PC-3 (cell line): ENCODE results near the gene INVS. TPM values are rescaled to one million over a fixed set of nuclear protein-coding genes. Genes with fewer than 3 reads are reported as not detected.

ENCODE experiments used
- ATAC-seq: fragments of 200-7000 bp; cut with Tn5 transposase; 2 replicates; pipeline ENCODE4 v1.9.1; 2020; ENCODE audit warnings: mild to moderate bottlenecking, moderate library complexity
- BruUV-seq: library from RNA; stranded (reverse); fragments of 400-500 nt; replicated peaks from 2 replicates; lab custom pipeline; 2021; lab: Mats Ljungman, UMichigan
- CTCF ChIA-PET: fragments of 300-600 bp; sonication (Branson Sonifier 250); formaldehyde crosslinking; loops from one replicate; lab custom pipeline; 2022; ENCODE audit warnings: antibody characterized with exemption; lab: Charles Lee
- POLR2A ChIA-PET: fragments of 300-600 bp; sonication (Branson Sonifier 250); formaldehyde crosslinking; loops from one replicate; lab custom pipeline; 2022; ENCODE audit warnings: antibody characterized with exemption; ENCODE audit not compliant: unreplicated experiment; lab: Charles Lee
- DNase-seq: peaks from one replicate; pipeline ENCODE4 v3.0.0-alpha.2; 2015
- H2AFZ ChIP-seq: fragments of 300-600 bp; sonication (generic); 2 replicates; pipeline ENCODE4 v1.6.0; 2016; ENCODE audit warnings: antibody characterized with exemption, low read length
- H3F3A ChIP-seq: fragments of 300-600 bp; sonication (generic); one replicate; pipeline ENCODE4 v1.6.0; 2017; ENCODE audit warnings: antibody characterized with exemption, low read length, control low read depth, mild to moderate bottlenecking; ENCODE audit not compliant: unreplicated experiment
- H3K27ac ChIP-seq: fragments of 300-600 bp; sonication (generic); 2 replicates; pipeline ENCODE4 v1.5.1; 2016; ENCODE audit warnings: mild to moderate bottlenecking, low read length
- H3K27me3 ChIP-seq: fragments of 300-600 bp; sonication (generic); 2 replicates; pipeline ENCODE4 v1.6.1; 2016; ENCODE audit warnings: low read length, mixed read lengths
- H3K36me3 ChIP-seq: fragments of 300-600 bp; sonication (generic); 2 replicates; pipeline ENCODE4 v1.6.1; 2016; ENCODE audit warnings: low read depth, mixed run types, low read length, mixed read lengths
- H3K4me1 ChIP-seq: fragments of 300-600 bp; sonication (generic); 2 replicates; pipeline ENCODE4 v1.5.1; 2016; ENCODE audit warnings: low read length; ENCODE audit not compliant: insufficient read depth
- H3K4me2 ChIP-seq: fragments of 300-600 bp; sonication (generic); 2 replicates; pipeline ENCODE4 v1.6.0; 2016; ENCODE audit warnings: low read length
- H3K4me3 ChIP-seq: fragments of 300-600 bp; sonication (generic); 2 replicates; pipeline ENCODE4 v1.5.1; 2016; ENCODE audit warnings: mild to moderate bottlenecking, low read length, mixed read lengths
- H3K79me2 ChIP-seq: fragments of 300-600 bp; sonication (generic); 2 replicates; pipeline ENCODE4 v1.6.1; 2017; ENCODE audit warnings: low read length, mixed read lengths
- H3K9ac ChIP-seq: fragments of 300-600 bp; sonication (generic); 2 replicates; pipeline ENCODE4 v1.6.0; 2016; ENCODE audit warnings: mild to moderate bottlenecking, low read length
- H3K9me2 ChIP-seq: fragments of 300-600 bp; sonication (generic); replicated peaks from 2 replicates; pipeline ENCODE4 v1.6.1; 2016; ENCODE audit warnings: mixed run types, low read length, mixed read lengths
- H3K9me3 ChIP-seq: fragments of 300-600 bp; sonication (generic); 2 replicates; pipeline ENCODE4 v1.6.1; 2016; ENCODE audit warnings: low read length, mixed read lengths
- H4K20me1 ChIP-seq: fragments of 300-600 bp; sonication (generic); 2 replicates; pipeline ENCODE4 v1.6.1; 2016; ENCODE audit warnings: low read length, mixed read lengths
- EZH2 ChIP-seq: fragments of 300-600 bp; sonication (generic); IDR thresholded peaks from one replicate; pipeline ENCODE4 v1.6.1; 2017; ENCODE audit warnings: antibody characterized with exemption, mild to moderate bottlenecking, low read length; ENCODE audit not compliant: unreplicated experiment
- EZH2phosphoT487 ChIP-seq: fragments of 300-600 bp; sonication (generic); IDR thresholded peaks from 2 replicates; pipeline ENCODE4 v1.6.1; 2018; ENCODE audit warnings: mild to moderate bottlenecking, antibody characterized with exemption, low read length, borderline replicate concordance
- intact Hi-C: fragments of 100-400 bp; cut with micrococcal nuclease; formaldehyde crosslinking; loops from 2 replicates; pipeline ENCODE4 v1.9.0; 2023
- total RNA-seq: library from RNA; depleted of rRNA; stranded (reverse); fragments of >200 nt; gene quantifications from 2 replicates; pipeline ENCODE4 v1.2.3, GENCODE V29; 2014
- TF ChIP-seq, protein P1 (sequence below): fragments of 300-600 bp; sonication (generic); conservative IDR thresholded peaks from 2 replicates; pipeline ENCODE4 v1.5.1; 2017; ENCODE audit warnings: antibody characterized with exemption, low read depth, mild to moderate bottlenecking, low read length

Gene INVS
- total RNA-seq, 1 experiment from 2014 or later = 8.9 TPM

DNA sequence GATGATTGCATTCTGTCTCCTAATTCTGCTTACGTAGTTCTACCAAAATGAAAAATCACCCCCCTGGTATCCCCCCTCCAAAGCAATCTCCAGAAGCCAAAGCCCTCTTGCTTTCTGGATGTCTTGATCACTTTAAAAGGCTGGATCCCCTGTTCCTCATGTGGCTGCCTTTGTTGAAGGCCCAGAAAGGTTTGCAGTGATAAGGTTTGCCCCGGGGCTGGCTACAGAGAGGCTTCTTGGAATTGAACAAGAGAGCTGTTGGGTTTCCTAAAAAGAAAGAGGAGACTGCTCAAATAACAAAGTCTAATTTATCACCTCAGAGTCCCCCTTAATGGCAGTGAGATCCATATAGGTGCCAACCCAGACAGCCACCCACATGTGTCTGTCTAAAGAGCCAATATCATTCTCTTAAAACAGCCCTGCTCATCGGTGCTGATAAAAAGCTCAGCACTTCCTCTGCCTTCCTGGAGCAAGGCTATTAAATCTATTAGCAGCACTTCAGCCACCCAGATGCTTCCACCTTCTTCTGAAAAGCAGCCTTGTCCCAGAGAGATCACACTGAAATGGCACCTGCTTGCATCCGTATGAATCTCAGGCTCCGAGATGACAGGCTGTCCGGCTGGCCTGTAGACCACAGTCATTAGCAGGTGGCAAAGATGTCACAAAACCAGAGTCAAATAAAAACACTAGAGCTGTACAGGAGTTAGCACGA is 182.8 kb downstream of the INVS start:
- Histone ChIP-seq H4K20me1 (no peaks in the 10 kb centered on the region), H3K9me3 (no peaks in the 10 kb centered on the region), H3K9me2 (no peaks in the 10 kb centered on the region), H3K4me2 (no peak overlapping the region), H2AFZ (no peak overlapping the region), H3F3A (no peaks in the 10 kb centered on the region), H3K36me3 (peaks cover 7% of the 10 kb centered on the region; the same call in 1 of the 2 replicates), H3K4me3 (no peak overlapping the region), H3K4me1 (no peaks in the 10 kb centered on the region), H3K79me2 (no peaks in the 10 kb centered on the region), H3K27ac (no peak overlapping the region), H3K9ac (no peak overlapping the region), H3K27me3 (no peaks in the 10 kb centered on the region)
- ChIA-PET CTCF (no interaction called here), POLR2A (no interaction called here)
- BruUV-seq = no TSS peak
- no peak for ATAC-seq
- intact Hi-C loops = no loop called here
- DNase-seq = no peak
- TF ChIP-seq EZH2phosphoT487 = no peak
- no peak for TF ChIP-seq EZH2
- TF ChIP-seq, protein P1, sequence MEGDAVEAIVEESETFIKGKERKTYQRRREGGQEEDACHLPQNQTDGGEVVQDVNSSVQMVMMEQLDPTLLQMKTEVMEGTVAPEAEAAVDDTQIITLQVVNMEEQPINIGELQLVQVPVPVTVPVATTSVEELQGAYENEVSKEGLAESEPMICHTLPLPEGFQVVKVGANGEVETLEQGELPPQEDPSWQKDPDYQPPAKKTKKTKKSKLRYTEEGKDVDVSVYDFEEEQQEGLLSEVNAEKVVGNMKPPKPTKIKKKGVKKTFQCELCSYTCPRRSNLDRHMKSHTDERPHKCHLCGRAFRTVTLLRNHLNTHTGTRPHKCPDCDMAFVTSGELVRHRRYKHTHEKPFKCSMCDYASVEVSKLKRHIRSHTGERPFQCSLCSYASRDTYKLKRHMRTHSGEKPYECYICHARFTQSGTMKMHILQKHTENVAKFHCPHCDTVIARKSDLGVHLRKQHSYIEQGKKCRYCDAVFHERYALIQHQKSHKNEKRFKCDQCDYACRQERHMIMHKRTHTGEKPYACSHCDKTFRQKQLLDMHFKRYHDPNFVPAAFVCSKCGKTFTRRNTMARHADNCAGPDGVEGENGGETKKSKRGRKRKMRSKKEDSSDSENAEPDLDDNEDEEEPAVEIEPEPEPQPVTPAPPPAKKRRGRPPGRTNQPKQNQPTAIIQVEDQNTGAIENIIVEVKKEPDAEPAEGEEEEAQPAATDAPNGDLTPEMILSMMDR = no peak

DNA sequence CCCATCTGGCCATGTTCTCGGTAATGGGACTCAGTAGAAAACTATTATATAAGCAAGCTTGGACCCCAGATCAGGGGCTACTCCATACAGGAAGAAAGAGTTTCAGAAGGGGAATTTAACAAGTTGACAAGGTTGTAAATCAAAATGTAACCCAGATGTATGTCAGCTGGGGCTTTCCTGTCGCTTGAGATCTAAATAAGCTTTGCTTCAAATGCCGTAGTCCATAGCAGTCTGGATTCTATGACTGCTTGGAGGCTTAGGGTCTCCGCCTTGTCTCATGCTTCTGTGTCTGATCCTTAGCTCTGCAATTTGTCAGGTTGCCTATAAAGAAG is 183.3 kb downstream of the INVS start:
- TF ChIP-seq EZH2phosphoT487 (no peak), EZH2 (no peak)
- TF ChIP-seq, protein P1 = no peak
- Histone ChIP-seq H3K9me2 (no peaks in the 10 kb centered on the region), H3K9me3 (no peaks in the 10 kb centered on the region), H4K20me1 (no peaks in the 10 kb centered on the region), H3K27me3 (no peaks in the 10 kb centered on the region), H3K4me1 (no peaks in the 10 kb centered on the region), H3K27ac (no peak overlapping the region), H3K4me3 (no peak overlapping the region), H3K4me2 (no peak overlapping the region), H3K36me3 (peaks cover 7% of the 10 kb centered on the region; the same call in 1 of the 2 replicates), H3F3A (no peaks in the 10 kb centered on the region), H3K79me2 (no peaks in the 10 kb centered on the region), H3K9ac (no peak overlapping the region), H2AFZ (no peak overlapping the region)
- no TSS peak for BruUV-seq
- CTCF ChIA-PET = no interaction called here
- no peak for ATAC-seq
- DNase-seq = no peak
- intact Hi-C loops = no loop called here
- POLR2A ChIA-PET = no interaction called here

DNA sequence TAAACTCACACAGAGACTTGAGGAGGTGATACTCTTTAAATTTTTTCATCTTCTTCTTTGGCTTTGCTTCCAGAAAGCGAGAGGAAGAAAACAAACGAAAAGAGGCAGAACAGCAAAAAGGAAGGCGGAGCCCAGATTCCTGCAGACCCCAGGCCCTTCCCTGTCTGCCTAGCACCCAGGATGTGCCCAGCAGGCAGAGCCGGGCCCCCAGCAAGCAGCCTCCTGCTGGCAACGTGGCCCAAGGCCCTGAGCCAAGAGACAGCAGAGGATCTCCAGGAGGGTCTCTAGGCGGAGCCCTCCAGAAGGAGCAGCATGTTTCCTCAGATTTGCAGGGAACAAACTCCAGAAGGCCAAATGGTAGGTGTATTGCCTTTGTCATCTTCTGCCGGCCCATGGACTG is 185.2 kb downstream of the INVS start:
- CTCF ChIA-PET = no interaction called here
- no peak overlapping the region for H3K9ac ChIP-seq
- no peak for ATAC-seq
- POLR2A ChIA-PET = no interaction called here
- H3K27me3 ChIP-seq = no peaks in the 10 kb centered on the region
- intact Hi-C loops = no loop called here
- H3K4me1 ChIP-seq = no peaks in the 10 kb centered on the region
- H2AFZ ChIP-seq = no peak overlapping the region
- H3K9me2 ChIP-seq = no peaks in the 10 kb centered on the region
- no peaks in the 10 kb centered on the region for H3K79me2 ChIP-seq
- no peak overlapping the region for H3K4me2 ChIP-seq
- peaks cover 7% of the 10 kb centered on the region; the same call in 1 of the 2 replicates for H3K36me3 ChIP-seq
- no peak for DNase-seq
- no peaks in the 10 kb centered on the region for H3F3A ChIP-seq
- H4K20me1 ChIP-seq = no peaks in the 10 kb centered on the region
- no peak overlapping the region for H3K27ac ChIP-seq
- BruUV-seq = no TSS peak
- no peak overlapping the region for H3K4me3 ChIP-seq
- TF ChIP-seq EZH2 (no peak), EZH2phosphoT487 (no peak)
- TF ChIP-seq, protein P1 = no peak
- H3K9me3 ChIP-seq = no peaks in the 10 kb centered on the region
